ENCODE measurements around the gene RETSAT.

- TF ChIP-seq CTCF (IDR thresholded peaks at IDR 0.05) (no peak), EHMT2 (IDR thresholded peaks at IDR 0.05; ENCODE audit: low read depth) (no peak), NFE2L2 (conservative IDR thresholded peaks at IDR 0.05; ENCODE audit: low read length) (peak; percentile 72), KDM1A (IDR thresholded peaks at IDR 0.05; ENCODE audit: low read depth) (no peak), MAFK (IDR thresholded peaks at IDR 0.05; ENCODE audit: partially characterized antibody) (peak; percentile 33), MAX (IDR thresholded peaks at IDR 0.05) (no peak), RFX5 (IDR thresholded peaks at IDR 0.05) (no peak), NR3C1 (IDR thresholded peaks at IDR 0.05) (no peak), RARB (CRISPR knock-in tag; IDR thresholded peaks at IDR 0.05) (no peak), MAZ (IDR thresholded peaks at IDR 0.05; ENCODE audit: borderline replicate concordance, low read depth, low read length) (no peak), GATA3 (IDR thresholded peaks at IDR 0.05; ENCODE audit: borderline replicate concordance) (no peak), PBX3 (IDR thresholded peaks at IDR 0.05) (no peak), POLR2A (IDR thresholded peaks at IDR 0.05; ENCODE audit: low read length) (no peak)
Observed at GRCh38 chr2:85329181-85329651, 25.1 kb downstream of the RETSAT start.

Measured in A549 (cell line).